GM21723 (cell line): ENCODE results near the gene CRADD.

ENCODE experiments used
- ATAC-seq: cut with Tn5 transposase; IDR thresholded peaks from one replicate; pipeline ENCODE4 v1.9.1; 2021; ENCODE audit warnings: mild to moderate bottlenecking, moderate library complexity; ENCODE audit not compliant: unreplicated experiment

CRADD gene

GRCh38 chr12:93734784-93735183, 57.6 kb downstream of the CRADD start:
- ATAC-seq = no peak

GRCh38 chr12:93736640-93737178, 59.5 kb downstream of the CRADD start:
- no peak for ATAC-seq

GRCh38 chr12:93737457-93738198, 60.5 kb downstream of the CRADD start:
- no peak for ATAC-seq

- ATAC-seq = no peak
These were observed 61.3 kb downstream of the CRADD start for GRCh38 chr12:93738199-93739058.

- no peak for ATAC-seq
These were observed 63.6 kb downstream of the CRADD start for GRCh38 chr12:93740751-93741150.

GRCh38 chr12:93741659-93742109, 64.5 kb downstream of the CRADD start:
- no peak for ATAC-seq

GRCh38 chr12:93742110-93742934, 65.1 kb downstream of the CRADD start:
- ATAC-seq = peak; percentile 94

- ATAC-seq = no peak
These were observed 66.2 kb downstream of the CRADD start for GRCh38 chr12:93743229-93743998.

GRCh38 chr12:93743999-93744689, 67.0 kb downstream of the CRADD start:
- no peak for ATAC-seq

- no peak for ATAC-seq
These were observed 68.1 kb downstream of the CRADD start for GRCh38 chr12:93745286-93745685.

- no peak for ATAC-seq
These were observed 69.5 kb downstream of the CRADD start for GRCh38 chr12:93746572-93747168.

- no peak for ATAC-seq
These were observed 71.7 kb downstream of the CRADD start for GRCh38 chr12:93748672-93749383.

- no peak for ATAC-seq
These were observed 72.3 kb downstream of the CRADD start for GRCh38 chr12:93749515-93749914.

- no peak for ATAC-seq
These were observed 72.9 kb downstream of the CRADD start for GRCh38 chr12:93750056-93750455.

- no peak for ATAC-seq
These were observed 74.9 kb downstream of the CRADD start for GRCh38 chr12:93751864-93752610.

- ATAC-seq = no peak
These were observed 76.1 kb downstream of the CRADD start for GRCh38 chr12:93753285-93753684.

- ATAC-seq = no peak
These were observed 76.8 kb downstream of the CRADD start for GRCh38 chr12:93753838-93754429.
